ENCODE measurements around the gene NPIPB9.

NPIPB9 gene

DNA sequence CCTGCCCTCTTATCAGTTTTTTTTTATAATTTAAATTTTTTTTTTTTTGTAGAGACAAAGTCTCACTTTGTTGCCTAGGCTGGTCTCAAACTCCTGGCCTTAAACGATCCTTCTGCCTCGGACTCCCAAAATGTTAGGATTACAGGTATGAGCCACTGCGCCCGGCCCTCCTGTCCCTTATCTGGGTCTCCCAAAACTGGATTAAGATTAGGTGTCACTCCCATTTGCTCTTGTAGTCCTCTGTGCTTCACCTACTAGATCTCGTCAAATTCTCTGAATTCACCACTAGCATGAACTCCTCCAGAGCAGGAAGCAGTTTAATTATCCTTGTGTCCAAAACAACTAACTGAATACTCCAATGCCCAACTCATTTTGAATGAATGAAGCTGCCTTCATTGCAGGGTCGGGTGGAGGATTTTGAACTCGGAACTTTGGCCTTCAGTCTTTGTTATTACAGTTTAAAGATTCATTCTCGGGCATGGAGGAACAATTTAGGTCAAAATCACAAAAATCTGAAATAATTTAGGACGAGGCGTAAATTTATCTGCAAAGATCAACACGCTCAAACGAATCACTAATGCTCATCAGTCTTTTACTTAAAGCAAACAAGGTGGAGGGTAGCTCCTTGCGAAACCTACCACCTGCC lies 70.4 kb downstream of the NPIPB9 start:
- Histone ChIP-seq H3K4me3 (ENCODE audit: low read depth, low read length) (peak overlapping the region; percentile 89), H3K27ac (ENCODE audit: extremely low read depth, low read depth, low read length) (peak overlapping the region; percentile 99), H3K4me1 (ENCODE audit: control insufficient read depth, insufficient read depth, low read length) (peaks cover 6% of the 10 kb centered on the region; the same call in 1 of the 2 replicates), H3K36me3 (ENCODE audit: control insufficient read depth in 2 of 2, insufficient read depth in 1 of 2, low read length in 2 of 2) (peaks cover 21 to 28% of the 10 kb centered on the region in 2 experiments), H3K9me3 (ENCODE audit: control insufficient read depth, insufficient read depth, low read depth, low read length) (no peaks in the 10 kb centered on the region)
- TF ChIP-seq ZBTB17 (tag by site-specific recombination; IDR thresholded peaks at IDR 0.05), result no peak
- TF ChIP-seq ZNF677 (tag by site-specific recombination; IDR thresholded peaks at IDR 0.05), result no peak
- no peak for TF ChIP-seq ZBTB8A (tag by site-specific recombination; IDR thresholded peaks at IDR 0.05)
- no peak for TF ChIP-seq SCRT2 (tag by site-specific recombination; IDR thresholded peaks at IDR 0.05)
- TF ChIP-seq ZNF670 (tag by site-specific recombination; IDR thresholded peaks at IDR 0.05; ENCODE audit: low read depth), result no peak
- TF ChIP-seq EGR2 (tag by site-specific recombination; IDR thresholded peaks at IDR 0.05; ENCODE audit: low read depth), result no peak
- TF ChIP-seq ZNF600 (tag by site-specific recombination; IDR thresholded peaks at IDR 0.05), result no peak
- no peak for TF ChIP-seq ZNF501 (tag by site-specific recombination; IDR thresholded peaks at IDR 0.05)
- TF ChIP-seq ZNF423 (tag by site-specific recombination; IDR thresholded peaks at IDR 0.05), result no peak
- no peak for TF ChIP-seq BCL11A (tag by site-specific recombination; IDR thresholded peaks at IDR 0.05; ENCODE audit: low read depth)
- TF ChIP-seq GFI1B (tag by site-specific recombination; IDR thresholded peaks at IDR 0.05), result no peak
- TF ChIP-seq ZNF558 (tag by site-specific recombination; IDR thresholded peaks at IDR 0.05), result no peak
- no peak for TF ChIP-seq ZBTB48 (tag by site-specific recombination; IDR thresholded peaks at IDR 0.05)
- no peak for TF ChIP-seq ZNF292 (tag by site-specific recombination; IDR thresholded peaks at IDR 0.05; ENCODE audit: borderline replicate concordance, low read depth)
- no peak for TF ChIP-seq ZXDB (tag by site-specific recombination; IDR thresholded peaks at IDR 0.05)
- TF ChIP-seq ZNF362 (tag by site-specific recombination; IDR thresholded peaks at IDR 0.05), result no peak
- ChIA-PET CTCF (interaction anchor here (0.6 to 1.4 kb wide), 6 partner anchors 23 to 544 kb away, joined by 3 to 5 read pairs (median 4); no protein-coding TSS in a partner anchor), POLR2A (interaction anchor here (0.5 to 4.0 kb wide), 11 partner anchors 9 to 137 kb away, joined by 3 to 39 read pairs (median 8); partner anchors contain the start of genes NFATC2IP, SH2B1 and TUFM)
